K562 (cell line): ENCODE results near the gene CXCL14.

Experiments
- JUND ChIP-seq, 2 experiments: IDR thresholded peaks; 2 replicates in 1 of 2; 3 replicates in 1 of 2; pipeline ENCODE4 v1.6.1; 2011; ENCODE audit warnings: borderline replicate concordance in 2 of 2, low read depth in 2 of 2, low read length in 2 of 2, improper control_type of control experiment in 1 of 2, missing biosample characterization in 1 of 2, missing genetic modification characterization in 1 of 2, missing genetic modification reagents in 1 of 2
- KAT8 ChIP-seq: fragments of 450-650 bp; IDR thresholded peaks from 2 replicates; pipeline ENCODE4 v1.6.1; 2016; ENCODE audit warnings: low read depth, mild to moderate bottlenecking
- NR2C2 ChIP-seq, 2 experiments: fragments of 200-800 bp in 1 of 2; sonication (Bioruptor generic) in 1 of 2; sonication (generic) in 1 of 2; formaldehyde crosslinking in 1 of 2; IDR thresholded peaks; 2 replicates each; pipeline versions ENCODE4 v1.6.1 to v1.8.0; 2016 to 2022; ENCODE audit warnings: mild to moderate bottlenecking in 1 of 2, missing compliant biosample characterization in 1 of 2, missing genetic modification characterization in 1 of 2, missing genetic modification reagents in 1 of 2
- POLR2A ChIP-seq: fragments of 450-650 bp; conservative IDR thresholded peaks from 2 replicates; pipeline ENCODE4 v1.6.1; 2016
- POLR2AphosphoS5 ChIP-seq: IDR thresholded peaks from 2 replicates; pipeline ENCODE4 v1.6.1; 2011; ENCODE audit warnings: mild to moderate bottlenecking, low read depth, low read length, moderate library complexity; ENCODE audit not compliant: control insufficient read depth, insufficient read depth
- RAD21 ChIP-seq, 2 experiments: fragments of 250-450 bp in 1 of 2; fragments of 450-650 bp in 1 of 2; sonication (Bioruptor Pico) in 1 of 2; formaldehyde crosslinking in 1 of 2; IDR thresholded peaks in 1 of 2; conservative IDR thresholded peaks in 1 of 2; 2 replicates each; pipeline versions ENCODE4 v1.4.0 to v1.8.0; 2020 to 2022; ENCODE audit warnings: mild to moderate bottlenecking in 2 of 2, moderate library complexity in 1 of 2
- TF ChIP-seq, protein P1 (sequence below), 3 experiments: IDR thresholded peaks in 2 of 3; conservative IDR thresholded peaks in 1 of 3; 2 replicates each; pipeline ENCODE4 v1.5.1; 2011 to 2012; ENCODE audit warnings: low read length in 3 of 3, mild to moderate bottlenecking in 3 of 3, control low read depth in 2 of 3, improper control_type of control experiment in 1 of 3, inconsistent platforms in 1 of 3, low read depth in 1 of 3, mixed read lengths in 1 of 3, moderate library complexity in 1 of 3; ENCODE audit not compliant: insufficient read depth in 2 of 3
- TF ChIP-seq, protein P2 (sequence below), 2 experiments: fragments of 450-650 bp; formaldehyde crosslinking in 1 of 2; IDR thresholded peaks; 2 replicates each; pipeline versions ENCODE4 v1.4.0 to v1.6.1; 2014 to 2020; ENCODE audit warnings: mild to moderate bottlenecking in 2 of 2, borderline replicate concordance in 1 of 2, low read depth in 1 of 2
- TF ChIP-seq, protein P3 (sequence below): fragments of 450-650 bp; formaldehyde crosslinking; IDR thresholded peaks from 2 replicates; pipeline ENCODE4 v1.4.0; 2022; ENCODE audit warnings: missing genetic modification characterization

DNA sequence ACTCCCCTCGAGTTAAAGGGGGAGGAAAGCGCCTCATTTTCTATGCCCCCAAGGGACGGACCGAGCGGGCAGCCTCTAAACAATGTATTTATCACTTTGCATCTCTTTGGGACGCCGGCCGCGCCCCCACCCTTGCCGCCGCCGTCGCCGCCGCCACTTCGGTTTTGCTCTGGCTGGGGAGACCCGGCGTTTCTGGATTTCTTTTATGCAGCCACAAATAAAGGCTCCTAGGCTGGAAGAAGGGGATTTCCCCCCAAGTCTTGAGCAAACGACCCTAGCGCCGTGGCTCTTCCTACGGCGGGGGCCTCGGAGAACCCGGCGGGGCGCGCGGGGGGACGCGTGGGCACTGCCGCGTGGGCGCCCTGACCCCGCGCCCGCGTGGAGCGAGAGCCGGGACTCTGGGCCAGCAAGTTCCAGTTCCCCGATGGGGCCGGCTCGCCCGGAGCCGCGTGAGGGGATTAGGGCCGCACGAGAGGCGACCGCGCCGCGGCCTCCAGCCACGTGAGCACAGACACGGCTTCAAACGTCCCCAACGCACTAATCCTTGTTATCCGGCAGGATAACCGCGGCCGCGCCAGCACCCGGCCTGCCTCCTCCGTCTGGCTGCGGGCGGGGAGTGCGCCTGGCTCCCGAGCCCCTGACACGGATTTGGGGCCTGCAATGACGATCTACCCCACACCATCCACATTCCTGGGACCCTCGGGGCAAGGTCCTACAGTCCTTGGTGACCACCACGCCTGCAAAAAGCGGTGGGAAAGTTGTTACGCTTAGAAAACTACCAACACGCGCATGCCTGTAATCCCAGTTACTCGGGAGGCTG, 35.1 kb downstream of the CXCL14 start:
- TF ChIP-seq, protein P1, sequence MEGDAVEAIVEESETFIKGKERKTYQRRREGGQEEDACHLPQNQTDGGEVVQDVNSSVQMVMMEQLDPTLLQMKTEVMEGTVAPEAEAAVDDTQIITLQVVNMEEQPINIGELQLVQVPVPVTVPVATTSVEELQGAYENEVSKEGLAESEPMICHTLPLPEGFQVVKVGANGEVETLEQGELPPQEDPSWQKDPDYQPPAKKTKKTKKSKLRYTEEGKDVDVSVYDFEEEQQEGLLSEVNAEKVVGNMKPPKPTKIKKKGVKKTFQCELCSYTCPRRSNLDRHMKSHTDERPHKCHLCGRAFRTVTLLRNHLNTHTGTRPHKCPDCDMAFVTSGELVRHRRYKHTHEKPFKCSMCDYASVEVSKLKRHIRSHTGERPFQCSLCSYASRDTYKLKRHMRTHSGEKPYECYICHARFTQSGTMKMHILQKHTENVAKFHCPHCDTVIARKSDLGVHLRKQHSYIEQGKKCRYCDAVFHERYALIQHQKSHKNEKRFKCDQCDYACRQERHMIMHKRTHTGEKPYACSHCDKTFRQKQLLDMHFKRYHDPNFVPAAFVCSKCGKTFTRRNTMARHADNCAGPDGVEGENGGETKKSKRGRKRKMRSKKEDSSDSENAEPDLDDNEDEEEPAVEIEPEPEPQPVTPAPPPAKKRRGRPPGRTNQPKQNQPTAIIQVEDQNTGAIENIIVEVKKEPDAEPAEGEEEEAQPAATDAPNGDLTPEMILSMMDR (IDR thresholded peaks at IDR 0.05 in 2 of 3, conservative IDR thresholded peaks at IDR 0.05 in 1 of 3; ENCODE audit: insufficient read depth in 2 of 3, low read depth in 1 of 3, low read length in 3 of 3) = no peak
- no peak for TF ChIP-seq KAT8
- TF ChIP-seq POLR2AphosphoS5 = no peak
- TF ChIP-seq JUND (IDR thresholded peaks at IDR 0.05; ENCODE audit: borderline replicate concordance, low read depth, low read length) = no peak
- no peak for TF ChIP-seq JUND (tag; IDR thresholded peaks at IDR 0.05; ENCODE audit: borderline replicate concordance, low read depth, low read length)
- TF ChIP-seq RAD21 (CRISPR knock-in tag; conservative IDR thresholded peaks at IDR 0.05 in 1 of 2, IDR thresholded peaks at IDR 0.05 in 1 of 2) = no peak
- TF ChIP-seq, protein P2, sequence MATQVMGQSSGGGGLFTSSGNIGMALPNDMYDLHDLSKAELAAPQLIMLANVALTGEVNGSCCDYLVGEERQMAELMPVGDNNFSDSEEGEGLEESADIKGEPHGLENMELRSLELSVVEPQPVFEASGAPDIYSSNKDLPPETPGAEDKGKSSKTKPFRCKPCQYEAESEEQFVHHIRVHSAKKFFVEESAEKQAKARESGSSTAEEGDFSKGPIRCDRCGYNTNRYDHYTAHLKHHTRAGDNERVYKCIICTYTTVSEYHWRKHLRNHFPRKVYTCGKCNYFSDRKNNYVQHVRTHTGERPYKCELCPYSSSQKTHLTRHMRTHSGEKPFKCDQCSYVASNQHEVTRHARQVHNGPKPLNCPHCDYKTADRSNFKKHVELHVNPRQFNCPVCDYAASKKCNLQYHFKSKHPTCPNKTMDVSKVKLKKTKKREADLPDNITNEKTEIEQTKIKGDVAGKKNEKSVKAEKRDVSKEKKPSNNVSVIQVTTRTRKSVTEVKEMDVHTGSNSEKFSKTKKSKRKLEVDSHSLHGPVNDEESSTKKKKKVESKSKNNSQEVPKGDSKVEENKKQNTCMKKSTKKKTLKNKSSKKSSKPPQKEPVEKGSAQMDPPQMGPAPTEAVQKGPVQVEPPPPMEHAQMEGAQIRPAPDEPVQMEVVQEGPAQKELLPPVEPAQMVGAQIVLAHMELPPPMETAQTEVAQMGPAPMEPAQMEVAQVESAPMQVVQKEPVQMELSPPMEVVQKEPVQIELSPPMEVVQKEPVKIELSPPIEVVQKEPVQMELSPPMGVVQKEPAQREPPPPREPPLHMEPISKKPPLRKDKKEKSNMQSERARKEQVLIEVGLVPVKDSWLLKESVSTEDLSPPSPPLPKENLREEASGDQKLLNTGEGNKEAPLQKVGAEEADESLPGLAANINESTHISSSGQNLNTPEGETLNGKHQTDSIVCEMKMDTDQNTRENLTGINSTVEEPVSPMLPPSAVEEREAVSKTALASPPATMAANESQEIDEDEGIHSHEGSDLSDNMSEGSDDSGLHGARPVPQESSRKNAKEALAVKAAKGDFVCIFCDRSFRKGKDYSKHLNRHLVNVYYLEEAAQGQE (IDR thresholded peaks at IDR 0.05; ENCODE audit: borderline replicate concordance) = no peak
- TF ChIP-seq, protein P2 (CRISPR knock-in tag; IDR thresholded peaks at IDR 0.05; ENCODE audit: low read depth) = no peak
- TF ChIP-seq NR2C2 (CRISPR knock-in tag; IDR thresholded peaks at IDR 0.05) = no peak
- no peak for TF ChIP-seq NR2C2 (tag; IDR thresholded peaks at IDR 0.05)
- TF ChIP-seq, protein P3, sequence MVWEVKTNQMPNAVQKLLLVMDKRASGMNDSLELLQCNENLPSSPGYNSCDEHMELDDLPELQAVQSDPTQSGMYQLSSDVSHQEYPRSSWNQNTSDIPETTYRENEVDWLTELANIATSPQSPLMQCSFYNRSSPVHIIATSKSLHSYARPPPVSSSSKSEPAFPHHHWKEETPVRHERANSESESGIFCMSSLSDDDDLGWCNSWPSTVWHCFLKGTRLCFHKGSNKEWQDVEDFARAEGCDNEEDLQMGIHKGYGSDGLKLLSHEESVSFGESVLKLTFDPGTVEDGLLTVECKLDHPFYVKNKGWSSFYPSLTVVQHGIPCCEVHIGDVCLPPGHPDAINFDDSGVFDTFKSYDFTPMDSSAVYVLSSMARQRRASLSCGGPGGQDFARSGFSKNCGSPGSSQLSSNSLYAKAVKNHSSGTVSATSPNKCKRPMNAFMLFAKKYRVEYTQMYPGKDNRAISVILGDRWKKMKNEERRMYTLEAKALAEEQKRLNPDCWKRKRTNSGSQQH (CRISPR knock-in tag) = no peak
- no peak for TF ChIP-seq POLR2A
